Natural killer cell (primary cell): ENCODE results near the gene TMEM170A. TPM values are rescaled to one million over a fixed set of nuclear protein-coding genes. Genes with fewer than 3 reads are reported as not detected.
"Not testable (repeated sequence)": the region's sequence is repeated elsewhere in the genome, so short reads cannot be mapped to it uniquely, and the experiment has no call there.

Experiments
- ATAC-seq, 3 donors: fragments of 150-1000 bp in 2 of 3; fragments of 200-7000 bp in 1 of 3; cut with Tn5 transposase; 1 replicate in 1 of 3; 2 replicates in 2 of 3; pipeline ENCODE4 v1.10.0; 2021; ENCODE audit warnings: mild to moderate bottlenecking in 2 of 3, moderate library complexity in 2 of 3
- DNase-seq, 2 donors: peaks; one replicate each; pipeline versions ENCODE4 v3.0.0 to v3.0.0-alpha.2; 2013 to 2021; ENCODE audit warnings: mixed read lengths in 1 of 2
- H3K27ac ChIP-seq: one replicate; pipeline ENCODE4 v1.5.1; 2013; ENCODE audit warnings: mild to moderate bottlenecking, low read length
- H3K27me3 ChIP-seq: one replicate; pipeline ENCODE4 v1.6.1; 2013; ENCODE audit warnings: low read length; ENCODE audit not compliant: control insufficient read depth, insufficient read depth
- H3K36me3 ChIP-seq: one replicate; pipeline ENCODE4 v1.6.1; 2013; ENCODE audit warnings: low read length; ENCODE audit not compliant: control insufficient read depth, insufficient read depth
- H3K4me1 ChIP-seq: one replicate; pipeline ENCODE4 v1.6.1; 2013; ENCODE audit warnings: low read length; ENCODE audit not compliant: control insufficient read depth, insufficient read depth
- H3K4me3 ChIP-seq: one replicate; pipeline ENCODE4 v1.5.1; 2013; ENCODE audit warnings: low read length
- H3K9me3 ChIP-seq: one replicate; pipeline ENCODE4 v1.6.1; 2013; ENCODE audit warnings: low read length; ENCODE audit not compliant: control insufficient read depth, insufficient read depth
- H3K27ac Mint-ChIP-seq, 2 donors: one replicate each; pipeline ENCODE4 v1.8.0; 2022; ENCODE audit warnings: mild to moderate bottlenecking in 2 of 2, mixed read lengths in 2 of 2, moderate library complexity in 1 of 2
- H3K27me3 Mint-ChIP-seq, 2 donors: one replicate each; pipeline ENCODE4 v1.8.0; 2022; ENCODE audit warnings: low read depth in 2 of 2, mixed read lengths in 2 of 2
- H3K36me3 Mint-ChIP-seq: one replicate; pipeline ENCODE4 v1.8.0; 2022; ENCODE audit warnings: mixed read lengths
- H3K4me1 Mint-ChIP-seq, 2 donors: one replicate each; pipeline ENCODE4 v1.8.0; 2022; ENCODE audit warnings: mixed read lengths in 2 of 2
- H3K4me3 Mint-ChIP-seq: one replicate; pipeline ENCODE4 v1.8.0; 2022; ENCODE audit warnings: mild to moderate bottlenecking, moderate library complexity, mixed read lengths
- H3K9me3 Mint-ChIP-seq, 2 donors: one replicate each; pipeline ENCODE4 v1.8.0; 2022; ENCODE audit warnings: mixed read lengths in 2 of 2
- WGBS: methylation state at CpG from one replicate; pipeline ENCODE4 v1.1.7; 2013; ENCODE audit warnings: missing lambda C conversion rate; ENCODE audit not compliant: insufficient coverage; 5-methylcytosine and 5-hydroxymethylcytosine counted together
- intact Hi-C: fragments of 100-400 bp; cut with micrococcal nuclease; formaldehyde crosslinking; loops from one replicate; pipeline ENCODE4 v1.14.2; 2022
- total RNA-seq, 4 donors: library from RNA; stranded (reverse); fragments of 120-200 nt in 1 of 4; gene quantifications; one replicate each; pipeline versions ENCODE4 v1.2.3 to v1.2.4, GENCODE V29; 2013 to 2022
- TF ChIP-seq, protein P1 (sequence below): fragments of 200-600 bp; IDR thresholded peaks from one replicate; pipeline ENCODE4 v1.8.0; 2022; ENCODE audit warnings: antibody characterized with exemption

Gene TMEM170A
- total RNA-seq, 3 donors from 2014 or later (not counting 1 experiment from before 2014, with no cell fraction given), result 51.5 to 61.0 (median 53.9) TPM

DNA sequence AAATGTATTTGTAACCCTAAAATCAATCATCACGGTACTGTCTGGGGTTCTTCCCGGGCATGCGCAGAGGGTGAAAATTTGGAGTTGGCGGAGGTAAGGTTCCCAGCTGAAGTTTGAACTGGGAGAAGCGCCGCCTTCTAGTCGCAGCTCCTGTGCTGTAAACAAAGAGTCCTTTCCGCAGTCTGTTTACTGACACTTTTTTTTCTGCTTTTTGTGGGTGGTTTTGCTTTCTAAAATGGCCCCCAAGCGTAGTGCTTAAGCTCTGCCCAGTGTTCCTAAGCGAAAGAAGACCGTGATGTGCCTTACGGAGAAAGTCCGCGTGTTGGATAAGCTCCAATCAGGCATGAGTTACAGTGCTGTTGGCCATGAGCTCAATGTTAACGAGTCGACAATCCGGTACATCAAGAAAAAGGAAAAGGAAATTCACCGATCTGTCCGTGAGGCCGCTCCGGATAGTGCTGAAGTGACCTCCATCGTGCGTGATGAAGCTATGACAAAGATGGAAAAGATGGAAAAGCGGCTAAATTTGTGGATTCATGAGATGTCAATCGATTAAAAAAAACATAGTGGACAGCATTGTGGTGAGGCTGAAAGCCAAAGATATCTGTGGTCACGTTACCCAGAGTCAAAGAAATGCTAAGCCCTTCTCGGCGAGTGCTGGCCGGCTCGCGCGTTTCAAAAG, 30.6 kb downstream of the TMEM170A start:
- H3K27ac Mint-ChIP-seq, result peak overlapping the region; percentile 96 to 99
- TF ChIP-seq, protein P1, sequence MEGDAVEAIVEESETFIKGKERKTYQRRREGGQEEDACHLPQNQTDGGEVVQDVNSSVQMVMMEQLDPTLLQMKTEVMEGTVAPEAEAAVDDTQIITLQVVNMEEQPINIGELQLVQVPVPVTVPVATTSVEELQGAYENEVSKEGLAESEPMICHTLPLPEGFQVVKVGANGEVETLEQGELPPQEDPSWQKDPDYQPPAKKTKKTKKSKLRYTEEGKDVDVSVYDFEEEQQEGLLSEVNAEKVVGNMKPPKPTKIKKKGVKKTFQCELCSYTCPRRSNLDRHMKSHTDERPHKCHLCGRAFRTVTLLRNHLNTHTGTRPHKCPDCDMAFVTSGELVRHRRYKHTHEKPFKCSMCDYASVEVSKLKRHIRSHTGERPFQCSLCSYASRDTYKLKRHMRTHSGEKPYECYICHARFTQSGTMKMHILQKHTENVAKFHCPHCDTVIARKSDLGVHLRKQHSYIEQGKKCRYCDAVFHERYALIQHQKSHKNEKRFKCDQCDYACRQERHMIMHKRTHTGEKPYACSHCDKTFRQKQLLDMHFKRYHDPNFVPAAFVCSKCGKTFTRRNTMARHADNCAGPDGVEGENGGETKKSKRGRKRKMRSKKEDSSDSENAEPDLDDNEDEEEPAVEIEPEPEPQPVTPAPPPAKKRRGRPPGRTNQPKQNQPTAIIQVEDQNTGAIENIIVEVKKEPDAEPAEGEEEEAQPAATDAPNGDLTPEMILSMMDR, result no peak
- peak overlapping the region; percentile 96 for H3K4me3 Mint-ChIP-seq
- H3K4me1 Mint-ChIP-seq, result peaks cover 22 to 26% of the 10 kb centered on the region in 2 donors
- H3K36me3 Mint-ChIP-seq, result no peaks in the 10 kb centered on the region
- peak; percentile 65 to 81 (median 68) for ATAC-seq
- intact Hi-C loops, result loop anchor here (1.0 to 2.0 kb wide), 5 partner anchors 30 to 213 kb away; partner anchors contain the start of genes ADAT1, KARS1, TERF2IP and TMEM170A
- Histone ChIP-seq H3K27me3 (no peaks in the 10 kb centered on the region), H3K4me3 (peak overlapping the region; percentile 86), H3K4me1 (peaks cover 19% of the 10 kb centered on the region), H3K27ac (peak overlapping the region; percentile 94), H3K36me3 (no peaks in the 10 kb centered on the region), H3K9me3 (no peaks in the 10 kb centered on the region)
- no peaks in the 10 kb centered on the region for H3K27me3 Mint-ChIP-seq
- peaks cover 2% of the 10 kb centered on the region in 2 donors for H3K9me3 Mint-ChIP-seq
- peak in 1 of 2 donors; percentile 92 for DNase-seq
- WGBS, result 4% methylated on average over 32 of the region's 32 CpGs

DNA sequence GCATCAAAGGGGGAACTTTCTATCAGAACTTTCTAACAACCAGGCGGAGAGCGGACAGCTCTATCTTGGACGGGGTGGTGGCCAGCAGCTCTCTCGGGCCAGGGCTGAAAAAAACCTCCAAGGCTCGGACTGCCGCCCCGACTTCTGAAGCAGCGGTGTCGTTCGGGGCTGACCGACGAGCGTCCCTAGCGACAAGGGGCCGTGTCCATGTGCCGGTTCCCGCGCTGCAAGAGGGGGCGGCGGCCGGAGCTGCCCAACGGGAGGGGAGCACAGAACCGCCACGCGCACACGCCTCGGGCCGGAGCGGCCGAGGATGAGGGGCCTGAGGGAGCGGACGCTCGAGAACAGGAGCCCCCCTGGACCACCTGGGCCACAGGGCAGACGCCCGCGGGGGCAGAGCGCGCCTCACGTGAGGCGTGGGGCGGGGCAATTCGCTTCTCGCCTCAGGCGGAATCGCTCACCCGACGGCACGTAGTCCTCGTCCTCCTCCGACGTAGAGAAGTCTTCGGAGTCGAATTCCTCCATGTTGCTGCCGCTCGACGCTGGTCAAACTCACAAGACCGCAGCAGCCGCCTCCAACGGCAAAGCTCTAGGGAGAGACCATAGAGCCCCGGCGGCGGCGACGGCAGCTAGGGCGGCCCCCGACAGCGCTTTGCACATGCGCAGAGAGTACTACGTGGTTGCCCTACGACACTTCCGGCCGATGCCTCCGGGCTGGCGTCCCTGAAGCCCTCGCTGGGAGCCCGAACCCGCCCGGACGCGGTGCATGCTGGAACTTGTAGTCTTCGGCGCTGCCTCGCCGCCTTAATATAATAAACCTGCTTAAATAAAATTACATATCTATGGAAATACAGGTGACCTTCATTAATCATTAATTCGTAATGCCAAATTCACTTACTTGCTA, 31.4 kb downstream of the TMEM170A start, which contains the start of gene CFDP1:
CFDP1 (minus strand) TSS at position 676 of the 904 bp plus-strand sequence; CDS start at position 525, 151 bp downstream.
- no peaks in the 10 kb centered on the region for H3K27me3 ChIP-seq
- peak within 1 kb of the TSS; percentile 96 to 99 for H3K27ac Mint-ChIP-seq
- peaks cover 2% of the 10 kb centered on the region in 2 donors for H3K9me3 Mint-ChIP-seq
- H3K9me3 ChIP-seq, result no peaks in the 10 kb centered on the region
- peak within 1 kb of the TSS; percentile 96 for H3K4me3 Mint-ChIP-seq
- H3K27me3 Mint-ChIP-seq, result no peaks in the 10 kb centered on the region
- peak within 1 kb of the TSS; percentile 94 for H3K27ac ChIP-seq
- intact Hi-C loops, result loop anchor here (1.0 to 2.0 kb wide), 4 partner anchors 84 to 214 kb away; partner anchors contain the start of genes ADAT1, KARS1, TERF2IP and TMEM231
- TF ChIP-seq, protein P1, result no peak
- peaks cover 19% of the 10 kb centered on the region for H3K4me1 ChIP-seq
- H3K36me3 ChIP-seq, result no peaks in the 10 kb centered on the region
- peak within 1 kb of the TSS; percentile 86 for H3K4me3 ChIP-seq
- WGBS, result under 1% methylated on average over 85 of the region's 85 CpGs
- H3K4me1 Mint-ChIP-seq, result peaks cover 22 to 26% of the 10 kb centered on the region in 2 donors
- H3K36me3 Mint-ChIP-seq, result no peaks in the 10 kb centered on the region
- ATAC-seq, result peak; percentile 83 to 93 (median 87)
- peak; percentile 93 to 98 for DNase-seq

DNA sequence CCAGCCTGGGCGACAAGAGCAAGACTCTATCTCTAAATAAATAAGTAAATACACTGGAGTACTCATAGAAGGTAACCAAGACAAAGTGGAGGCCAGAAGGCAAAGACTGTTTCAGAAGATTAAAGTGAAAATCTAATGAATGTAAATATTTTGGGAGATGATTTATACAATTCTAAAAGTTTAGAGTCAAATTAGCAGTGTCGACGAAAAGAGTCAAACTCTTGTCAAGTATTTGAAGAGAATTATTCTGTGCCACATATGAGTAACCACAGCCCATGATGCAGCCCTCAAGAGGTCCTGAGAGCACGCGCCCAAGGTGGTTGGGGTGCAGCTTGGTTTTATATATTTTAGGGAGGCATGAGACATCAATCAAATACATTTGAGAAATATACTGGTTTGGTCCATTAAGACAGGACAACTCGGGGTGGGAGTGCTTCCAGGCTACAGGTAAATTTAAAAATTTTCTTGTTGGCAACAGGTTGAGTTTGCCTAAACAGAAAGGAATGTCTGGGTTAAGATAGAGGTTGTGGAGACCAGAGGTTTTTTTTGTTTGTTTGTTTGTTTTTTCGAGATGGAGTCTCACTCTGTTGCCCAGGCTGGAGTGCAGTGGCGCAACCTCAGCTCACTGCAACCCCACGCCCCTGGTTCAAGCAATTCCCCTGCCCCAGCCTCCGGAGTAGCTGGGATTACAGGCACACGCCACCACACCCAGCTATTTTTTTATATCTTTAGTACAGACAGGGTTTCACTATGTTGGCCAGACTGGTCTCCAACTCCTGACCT, 34.7 kb downstream of the TMEM170A start:
- H3K27ac ChIP-seq, result no peak overlapping the region
- TF ChIP-seq, protein P1, result no peak
- Mint-ChIP-seq H3K4me1 (peaks cover 22 to 33% of the 10 kb centered on the region in 2 donors), H3K9me3 (no peaks in the 10 kb centered on the region), H3K27me3 (no peaks in the 10 kb centered on the region), H3K27ac (no peak overlapping the region), H3K4me3 (peak overlapping the region; percentile 6), H3K36me3 (no peaks in the 10 kb centered on the region)
- H3K9me3 ChIP-seq, result no peaks in the 10 kb centered on the region
- no peaks in the 10 kb centered on the region for H3K27me3 ChIP-seq
- H3K36me3 ChIP-seq, result no peaks in the 10 kb centered on the region
- no peak for ATAC-seq
- peaks cover 18% of the 10 kb centered on the region for H3K4me1 ChIP-seq
- WGBS, result 84% methylated on average over 10 of the region's 11 CpGs
- no peak overlapping the region for H3K4me3 ChIP-seq
- intact Hi-C loops, result no loop called here
- no peak for DNase-seq

DNA sequence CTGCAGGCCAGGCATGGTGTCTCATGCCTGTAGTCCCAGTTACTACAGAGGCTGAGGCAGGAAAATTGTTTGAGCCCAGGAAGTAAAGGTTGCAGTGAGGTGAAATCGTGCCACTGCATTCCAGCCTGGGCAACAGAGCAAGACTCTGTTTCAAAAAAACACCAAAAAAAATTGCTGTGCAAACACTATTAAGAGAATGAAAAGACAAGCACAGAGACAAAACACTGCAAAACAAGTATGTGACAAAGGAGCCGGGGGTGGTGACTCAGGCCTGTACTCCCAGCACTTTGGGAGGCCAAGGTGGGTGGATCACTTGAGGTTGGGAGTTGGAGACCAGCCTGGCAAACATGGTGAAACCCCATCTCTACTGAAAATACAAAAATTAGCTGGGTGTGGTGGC, 38.0 kb downstream of the TMEM170A start:
- DNase-seq, H3K4me3 Mint-ChIP-seq, H3K27ac Mint-ChIP-seq, H3K4me3 ChIP-seq, H3K4me1 ChIP-seq, H3K27me3 Mint-ChIP-seq, H3K9me3 ChIP-seq, H3K27me3 ChIP-seq, H3K36me3 Mint-ChIP-seq, intact Hi-C loops, H3K36me3 ChIP-seq, ATAC-seq, H3K9me3 Mint-ChIP-seq, H3K27ac ChIP-seq: not testable (repeated sequence)
- H3K4me1 Mint-ChIP-seq, result peaks cover 6 to 15% of the 10 kb centered on the region in 2 donors
- 92% methylated on average over 2 of the region's 2 CpGs for WGBS

DNA sequence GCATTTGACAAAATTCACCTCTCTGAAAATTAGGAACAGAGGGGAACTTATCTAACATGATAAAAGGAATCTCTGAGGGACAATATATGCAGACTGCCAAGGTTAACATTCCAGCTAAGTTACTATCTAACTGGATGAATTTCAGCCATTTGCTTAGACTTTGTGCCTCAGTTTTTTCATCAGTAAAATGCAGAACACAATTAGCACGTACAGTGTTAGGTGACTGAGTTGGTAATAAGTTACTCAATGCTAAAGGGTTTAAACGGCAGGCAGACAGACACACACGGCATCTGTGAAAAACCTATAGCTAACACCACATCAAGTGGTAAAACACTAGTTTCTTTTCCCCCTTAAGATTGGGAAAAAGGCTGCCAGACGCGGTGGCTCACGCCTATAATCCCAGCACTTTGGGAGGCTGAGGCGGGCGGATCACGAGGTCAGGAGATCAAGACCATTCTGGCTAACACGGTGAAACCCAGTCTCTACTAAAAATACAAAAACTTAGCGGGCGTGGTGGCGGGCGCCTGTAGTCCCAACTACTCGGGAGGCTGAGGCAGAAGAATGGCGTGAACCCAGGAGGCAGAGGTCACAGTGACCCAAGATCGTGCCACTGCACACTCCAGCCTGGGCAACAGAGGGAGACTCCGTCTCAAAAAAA, 40.3 kb downstream of the TMEM170A start:
- H3K36me3 ChIP-seq, ATAC-seq, H3K27me3 Mint-ChIP-seq, H3K4me3 Mint-ChIP-seq, H3K27ac Mint-ChIP-seq, H3K27ac ChIP-seq, H3K9me3 Mint-ChIP-seq, DNase-seq, H3K36me3 Mint-ChIP-seq, intact Hi-C loops, H3K9me3 ChIP-seq, H3K4me3 ChIP-seq, H3K27me3 ChIP-seq, H3K4me1 ChIP-seq: not testable (repeated sequence)
- peaks cover 8 to 27% of the 10 kb centered on the region in 2 donors for H3K4me1 Mint-ChIP-seq
- WGBS, result 95% methylated on average over 17 of the region's 18 CpGs
